GM19438 (cell line): Measurements from ENCODE around the gene KLHL30.
"Not testable (repeated sequence)": the region's sequence is repeated elsewhere in the genome, so short reads cannot be mapped to it uniquely, and the experiment has no call there.

Source experiments
- ATAC-seq: cut with Tn5 transposase; IDR thresholded peaks from one replicate; pipeline ENCODE4 v1.9.1; 2021; ENCODE audit warnings: low read depth; ENCODE audit not compliant: unreplicated experiment

KLHL30 gene

GRCh38 chr2:238159661-238160205 is 21.3 kb downstream of the KLHL30 start:
- ATAC-seq = no peak

- no peak for ATAC-seq
Measured at GRCh38 chr2:238160206-238161129, 22.0 kb downstream of the KLHL30 start.

DNA sequence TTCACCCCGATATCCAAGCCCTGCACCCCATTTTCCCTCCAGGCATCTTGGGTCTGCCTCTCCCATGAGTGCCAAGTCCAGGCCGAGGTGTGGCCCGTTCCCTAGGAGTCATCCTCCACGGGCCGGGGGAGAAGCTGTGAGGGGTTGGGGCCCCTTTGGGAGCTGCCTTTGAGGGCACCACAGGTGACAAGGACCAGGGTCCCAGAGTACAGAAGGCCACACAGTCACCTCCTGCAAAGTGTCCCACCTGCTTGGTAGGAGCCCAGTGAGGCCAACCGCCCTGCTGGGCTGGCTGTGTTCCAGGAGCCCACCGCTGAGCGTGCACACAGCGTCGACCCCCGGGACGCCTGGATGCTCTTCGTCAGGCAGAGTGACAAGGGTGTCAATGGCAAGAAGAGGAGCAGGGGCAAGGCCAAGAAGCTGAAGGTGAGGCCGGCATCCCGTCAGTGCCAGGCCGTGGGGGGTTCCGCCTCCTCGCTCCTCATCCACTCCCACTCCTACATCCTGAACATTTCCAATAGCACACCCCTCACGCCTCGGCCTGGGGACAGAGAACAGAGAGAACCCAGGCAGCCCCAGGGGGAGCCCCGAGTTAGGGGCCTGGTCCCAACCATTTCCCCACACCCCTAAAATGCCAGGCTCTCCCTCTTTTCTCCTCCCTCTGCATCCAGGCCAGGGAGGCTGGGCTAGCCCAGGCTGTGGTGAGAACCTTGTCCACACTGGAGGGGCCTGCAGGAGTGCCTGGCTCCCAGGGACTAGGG is 23.0 kb downstream of the KLHL30 start:
- no peak for ATAC-seq

- no peak for ATAC-seq
Measured at GRCh38 chr2:238162251-238162845, 23.9 kb downstream of the KLHL30 start.

DNA sequence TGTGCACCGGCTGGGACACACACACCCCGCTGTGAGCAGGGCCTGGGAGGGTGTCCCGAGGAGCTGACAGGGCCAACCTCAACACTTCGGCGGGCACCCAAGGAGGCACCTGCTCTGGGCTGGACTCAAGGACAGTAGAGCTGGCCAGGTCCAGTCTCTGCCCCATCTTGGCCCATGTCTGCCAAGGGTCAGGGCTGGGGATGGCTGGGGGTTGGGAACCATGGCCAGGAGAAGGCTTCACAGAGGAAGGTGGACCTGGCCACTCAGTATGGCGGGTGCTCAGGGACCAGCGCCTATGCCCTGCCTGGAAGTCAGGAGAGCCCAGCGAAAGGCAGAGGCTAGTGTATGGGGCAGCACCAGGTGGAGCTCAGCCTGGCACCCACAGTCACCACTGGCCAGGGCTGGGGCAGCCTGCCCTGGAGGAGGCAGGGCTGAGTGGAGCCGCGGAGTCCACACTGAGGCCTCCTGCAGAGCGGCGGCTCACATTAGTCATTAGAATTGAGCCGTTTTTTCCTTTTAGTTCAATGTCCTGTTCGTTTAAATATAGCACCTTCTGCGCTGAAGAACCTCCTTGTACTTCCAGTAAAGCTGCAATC is 24.5 kb downstream of the KLHL30 start:
- ATAC-seq = no peak

- no peak for ATAC-seq
Measured at GRCh38 chr2:238163481-238164198, 25.2 kb downstream of the KLHL30 start.

DNA sequence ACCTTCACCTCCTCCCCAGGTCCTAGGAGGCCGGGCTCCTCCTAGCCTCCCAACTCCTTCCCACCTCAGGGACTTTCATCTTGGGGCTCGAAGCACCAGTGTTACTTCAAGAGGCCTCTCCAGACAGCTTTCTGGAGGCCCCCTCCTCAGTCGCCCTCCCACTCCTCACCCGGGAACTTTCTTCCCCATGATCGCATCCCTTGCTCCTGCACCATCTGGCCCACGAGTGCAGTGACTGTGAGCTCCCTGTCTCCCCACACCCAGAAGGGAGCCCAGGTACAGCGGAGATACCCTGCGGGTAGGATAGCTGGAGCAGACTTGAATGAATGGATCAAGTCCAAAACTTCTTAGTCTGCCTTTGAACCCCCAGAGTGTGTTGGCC is 26.4 kb downstream of the KLHL30 start:
- ATAC-seq = no peak

GRCh38 chr2:238165288-238165921 is 26.9 kb downstream of the KLHL30 start:
- ATAC-seq = no peak

DNA sequence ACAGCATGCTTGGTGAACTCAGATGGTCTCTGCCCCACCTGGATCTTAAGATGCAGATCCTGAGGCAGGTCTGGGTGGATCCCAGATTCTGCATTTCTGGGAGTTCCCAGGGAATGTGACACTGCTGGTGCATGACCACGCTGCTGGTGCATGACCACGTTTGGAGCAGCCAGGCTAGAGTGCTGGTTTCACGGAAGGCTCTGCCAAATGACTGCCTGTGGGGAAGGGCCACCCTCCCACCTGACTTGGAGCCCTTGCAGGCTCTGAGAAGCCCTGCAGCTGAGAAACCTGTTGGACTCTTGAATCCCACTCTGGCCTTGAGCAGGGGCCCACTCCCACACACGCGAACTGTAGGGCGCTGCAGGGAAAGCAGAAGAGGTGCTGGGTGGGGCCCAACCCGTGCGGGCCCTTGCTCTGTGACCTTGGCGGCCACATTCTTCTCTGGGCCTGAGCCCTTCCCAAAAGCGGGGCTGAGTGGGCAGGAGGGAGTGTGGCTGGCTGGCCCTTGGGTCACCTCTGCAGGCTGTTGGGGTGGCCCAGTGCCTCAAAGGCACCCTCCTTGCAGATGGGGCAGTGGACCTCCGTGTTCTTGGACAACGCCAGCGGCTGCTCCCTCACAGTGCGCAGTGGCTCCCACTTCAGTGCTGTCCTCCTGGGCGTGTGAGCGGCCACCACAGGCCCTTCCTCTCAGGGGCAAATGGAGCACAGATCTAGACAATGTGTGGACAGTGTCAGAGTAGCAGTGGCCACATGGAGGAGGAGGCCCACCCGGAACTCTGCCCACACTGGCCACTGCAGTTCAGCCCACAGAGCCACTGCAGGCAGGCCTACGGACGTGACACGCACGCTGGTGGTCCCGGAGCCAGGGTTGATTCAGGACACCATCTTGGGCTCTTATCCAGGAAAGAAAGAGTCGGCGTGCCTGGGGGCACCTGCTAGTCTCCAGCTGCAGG is 28.2 kb downstream of the KLHL30 start:
- ATAC-seq = no peak

- ATAC-seq = no peak
Measured at GRCh38 chr2:238167344-238167715, 28.9 kb downstream of the KLHL30 start.

DNA sequence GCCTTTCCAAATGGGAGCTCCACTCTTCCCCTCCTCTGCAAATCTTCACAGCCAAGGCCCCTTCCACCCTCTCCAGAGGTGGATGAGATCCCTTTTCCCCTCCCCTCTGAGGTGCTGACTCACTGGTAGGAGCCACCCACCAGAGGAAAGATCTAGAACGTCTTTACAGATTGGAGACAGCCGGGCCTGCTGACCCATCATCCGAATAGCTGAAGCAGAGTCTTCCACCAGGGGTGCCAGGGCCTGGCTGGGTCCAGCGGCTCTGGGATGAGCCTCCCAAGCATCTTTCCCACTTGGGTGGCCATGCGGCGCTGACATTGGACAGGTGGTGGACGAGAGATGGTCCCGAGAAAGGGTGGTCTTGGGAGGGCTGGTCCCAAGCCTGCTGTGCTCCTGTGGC is 29.3 kb downstream of the KLHL30 start:
- ATAC-seq = no peak

DNA sequence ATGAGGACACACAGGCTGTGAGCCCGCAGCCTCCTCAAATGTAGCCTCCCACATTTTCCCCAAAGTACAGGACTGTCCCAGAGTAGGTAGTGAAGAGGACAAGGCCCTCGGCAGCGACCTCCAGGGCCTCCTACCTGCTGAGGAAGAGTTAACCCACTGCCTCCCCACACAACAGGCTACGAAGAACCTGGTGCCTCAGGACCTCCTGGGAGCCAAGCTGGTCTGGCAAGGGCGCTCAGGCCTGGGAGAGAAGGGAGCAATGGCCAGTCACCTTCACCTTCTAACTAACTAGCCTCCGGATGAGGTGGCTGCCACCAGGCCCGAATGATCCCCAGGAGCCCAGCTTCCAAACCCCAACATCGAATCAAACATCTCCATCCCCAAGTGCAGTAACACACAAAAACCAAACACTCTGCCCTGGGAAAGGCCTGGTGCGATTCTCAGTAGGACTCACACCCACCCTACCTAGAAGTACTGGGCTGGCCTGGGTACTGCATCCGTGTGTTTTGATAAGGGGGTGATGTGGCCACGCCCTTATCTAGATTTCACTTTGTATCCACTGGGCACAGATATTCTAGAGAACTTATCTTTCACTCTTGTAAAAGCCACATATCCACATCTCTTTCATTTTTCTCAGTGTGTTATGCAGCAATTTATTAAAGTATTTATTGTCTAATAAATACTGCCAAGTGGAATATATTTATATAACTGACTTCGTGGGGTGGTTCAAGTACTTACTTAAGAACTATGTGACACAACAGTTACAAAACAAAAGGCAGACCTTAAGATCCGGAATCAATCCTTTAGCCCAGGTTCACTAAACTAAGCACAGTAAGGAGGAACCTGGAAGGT is 30.0 kb downstream of the KLHL30 start:
- no peak for ATAC-seq

DNA sequence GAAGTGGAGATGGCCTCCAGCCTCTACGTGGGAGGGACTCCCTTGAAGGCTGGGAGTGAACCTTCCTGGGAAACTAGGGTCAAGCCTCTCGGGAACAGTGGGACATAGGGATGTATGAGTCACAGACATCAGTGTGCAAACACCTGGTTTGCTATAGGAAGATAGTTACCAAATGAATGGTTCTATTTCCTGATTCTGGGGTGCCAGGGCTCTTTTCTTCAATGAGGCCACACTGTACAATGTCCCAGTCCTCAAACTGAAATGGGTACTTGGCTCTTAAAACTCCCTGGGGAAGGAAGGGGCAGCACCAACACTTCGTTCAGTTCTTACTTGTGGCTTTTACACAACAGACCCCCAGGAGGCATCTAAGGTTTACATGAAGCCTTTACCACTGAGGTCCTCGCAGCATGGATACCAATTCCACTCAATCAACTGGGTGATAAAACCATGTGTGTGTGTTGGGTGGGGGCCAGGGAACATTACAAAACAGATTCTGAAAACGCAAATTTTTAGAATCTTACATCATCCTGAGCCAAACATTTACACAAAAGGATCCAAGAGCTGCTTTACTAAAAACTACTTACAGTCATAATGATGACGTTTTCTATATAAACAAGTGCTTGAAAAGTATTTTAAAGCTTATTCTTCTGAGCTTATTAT is 30.7 kb downstream of the KLHL30 start:
- ATAC-seq = no peak

DNA sequence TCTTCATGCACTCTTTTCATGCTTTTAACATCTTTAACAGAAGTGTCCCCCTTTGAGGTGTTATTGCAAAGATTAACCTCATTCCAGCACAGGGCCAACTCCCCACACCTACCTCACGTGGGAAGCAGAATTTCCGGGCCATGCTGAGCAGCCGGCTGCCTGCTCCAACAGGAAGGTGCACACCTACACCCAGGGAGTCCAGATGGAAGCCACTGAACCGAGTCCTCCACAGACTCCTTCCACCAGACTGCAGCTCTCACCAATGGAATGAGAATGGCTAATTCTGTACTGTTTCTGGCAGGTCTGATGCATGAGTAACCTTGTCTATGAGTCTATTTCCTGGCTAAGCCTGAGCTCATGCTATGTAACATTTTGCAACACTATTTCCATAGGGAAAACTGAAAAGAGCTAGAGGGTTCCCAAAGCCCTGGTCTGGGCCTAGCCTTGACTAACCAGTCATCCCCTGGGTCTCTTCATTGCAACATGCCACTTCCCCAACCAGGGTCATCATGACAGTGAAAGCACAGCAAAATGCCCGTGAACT is 31.3 kb downstream of the KLHL30 start:
- ATAC-seq = no peak

- no peak for ATAC-seq
Measured at GRCh38 chr2:238170386-238171071, 32.1 kb downstream of the KLHL30 start.

DNA sequence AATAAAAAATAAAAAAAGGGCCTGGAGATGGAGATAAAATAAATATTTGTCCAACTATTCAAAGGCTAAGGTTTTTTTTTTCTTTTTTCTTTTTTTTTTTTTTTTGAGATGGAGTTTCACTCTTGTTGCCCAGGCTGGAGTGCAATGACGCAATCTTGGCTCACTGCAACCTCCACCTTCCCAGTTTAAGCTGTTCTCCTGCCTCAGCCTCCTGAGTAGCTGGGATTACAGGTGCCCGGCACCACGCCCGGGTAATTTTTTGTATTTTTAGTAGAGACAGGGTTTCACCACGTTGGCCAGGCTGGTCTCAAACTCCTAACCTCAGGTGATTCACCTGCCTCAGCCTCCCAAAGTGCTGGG is 32.6 kb downstream of the KLHL30 start:
- not testable (repeated sequence) for ATAC-seq
